Chondrocyte (in vitro differentiated cells): ENCODE data around the gene RMDN2. TPM values are rescaled to one million over a fixed set of nuclear protein-coding genes. Genes with fewer than 3 reads are reported as not detected.

Source experiments
- DNase-seq: peaks from one replicate; pipeline ENCODE4 v3.0.0; 2021; ENCODE audit warnings: mixed read lengths, low spot score
- H3K27ac Mint-ChIP-seq: one replicate; pipeline ENCODE4 v1.8.0; 2021; ENCODE audit warnings: mild to moderate bottlenecking, moderate library complexity, mixed read lengths; ENCODE audit not compliant: unreplicated experiment
- H3K27me3 Mint-ChIP-seq: 2 replicates; pipeline ENCODE4 v1.8.0; 2021; ENCODE audit warnings: low read depth, mixed read lengths
- H3K36me3 Mint-ChIP-seq: 2 replicates; pipeline ENCODE4 v1.8.0; 2021; ENCODE audit warnings: low read depth, mixed read lengths
- H3K4me1 Mint-ChIP-seq: 2 replicates; pipeline ENCODE4 v1.8.0; 2021; ENCODE audit warnings: low read depth, mild to moderate bottlenecking, mixed read lengths
- H3K4me3 Mint-ChIP-seq: one replicate; pipeline ENCODE4 v1.8.0; 2021; ENCODE audit warnings: mild to moderate bottlenecking, moderate library complexity, mixed read lengths; ENCODE audit not compliant: unreplicated experiment
- H3K9me3 Mint-ChIP-seq: 2 replicates; pipeline ENCODE4 v1.8.0; 2021; ENCODE audit warnings: low read depth, mixed read lengths
- total RNA-seq: library from RNA; stranded (reverse); gene quantifications from 3 replicates; pipeline ENCODE4 v1.2.1, GENCODE V29; 2021
- TF ChIP-seq, protein P1 (sequence below): fragments of 200-600 bp; sonication (generic); IDR thresholded peaks from 2 replicates; pipeline ENCODE4 v1.5.0; 2021; ENCODE audit warnings: antibody characterized with exemption, mild to moderate bottlenecking, moderate library complexity

RMDN2 gene
- total RNA-seq, 1 donor from 2014 or later: 8.1 TPM

DNA sequence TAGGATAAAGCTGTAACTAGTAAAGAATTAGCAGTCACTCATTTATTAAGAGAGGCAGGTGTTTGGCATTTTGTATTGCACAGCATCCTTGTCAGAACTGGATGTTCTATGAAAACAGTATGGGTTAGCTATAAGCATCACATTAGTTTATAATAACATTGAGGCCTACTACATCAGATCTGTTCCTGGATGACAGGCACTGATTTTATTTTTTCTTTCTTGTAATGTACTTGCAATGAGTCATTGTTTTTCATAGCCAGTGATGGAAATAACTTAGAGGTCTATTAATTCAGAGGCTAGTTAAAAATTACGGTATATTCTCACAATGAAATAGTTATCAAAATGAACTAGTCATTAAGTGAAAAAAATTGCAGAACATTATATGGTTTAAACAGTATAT, 13.0 kb upstream of the RMDN2 start:
- TF ChIP-seq, protein P1, sequence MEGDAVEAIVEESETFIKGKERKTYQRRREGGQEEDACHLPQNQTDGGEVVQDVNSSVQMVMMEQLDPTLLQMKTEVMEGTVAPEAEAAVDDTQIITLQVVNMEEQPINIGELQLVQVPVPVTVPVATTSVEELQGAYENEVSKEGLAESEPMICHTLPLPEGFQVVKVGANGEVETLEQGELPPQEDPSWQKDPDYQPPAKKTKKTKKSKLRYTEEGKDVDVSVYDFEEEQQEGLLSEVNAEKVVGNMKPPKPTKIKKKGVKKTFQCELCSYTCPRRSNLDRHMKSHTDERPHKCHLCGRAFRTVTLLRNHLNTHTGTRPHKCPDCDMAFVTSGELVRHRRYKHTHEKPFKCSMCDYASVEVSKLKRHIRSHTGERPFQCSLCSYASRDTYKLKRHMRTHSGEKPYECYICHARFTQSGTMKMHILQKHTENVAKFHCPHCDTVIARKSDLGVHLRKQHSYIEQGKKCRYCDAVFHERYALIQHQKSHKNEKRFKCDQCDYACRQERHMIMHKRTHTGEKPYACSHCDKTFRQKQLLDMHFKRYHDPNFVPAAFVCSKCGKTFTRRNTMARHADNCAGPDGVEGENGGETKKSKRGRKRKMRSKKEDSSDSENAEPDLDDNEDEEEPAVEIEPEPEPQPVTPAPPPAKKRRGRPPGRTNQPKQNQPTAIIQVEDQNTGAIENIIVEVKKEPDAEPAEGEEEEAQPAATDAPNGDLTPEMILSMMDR: no peak
- Mint-ChIP-seq H3K4me1 (peaks cover 23% of the 10 kb centered on the region), H3K36me3 (no peaks in the 10 kb centered on the region), H3K4me3 (no peak overlapping the region), H3K27ac (peak overlapping the region; percentile 70), H3K27me3 (no peaks in the 10 kb centered on the region), H3K9me3 (no peaks in the 10 kb centered on the region)
- no peak for DNase-seq

DNA sequence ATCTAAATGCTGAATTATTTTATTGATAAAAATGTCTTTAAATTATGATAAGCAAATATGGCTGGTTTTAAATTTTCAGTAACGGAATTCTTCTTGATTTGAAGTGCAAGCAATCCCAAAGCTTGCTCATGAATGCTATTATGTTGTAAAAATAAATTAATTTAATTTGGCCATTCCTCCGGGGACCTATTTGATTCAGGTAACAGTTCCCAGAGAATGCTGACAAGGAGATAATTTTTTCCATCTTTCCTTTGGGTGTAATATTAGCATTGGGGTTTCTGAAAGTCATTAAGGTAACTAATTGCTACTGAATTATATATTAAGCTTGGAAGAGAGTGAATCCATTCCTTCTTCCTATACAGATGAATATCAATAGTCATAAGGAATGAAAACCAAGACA, 12.5 kb upstream of the RMDN2 start:
- no peaks in the 10 kb centered on the region for H3K36me3 Mint-ChIP-seq
- TF ChIP-seq, protein P1: no peak
- no peaks in the 10 kb centered on the region for H3K27me3 Mint-ChIP-seq
- no peak for DNase-seq
- H3K9me3 Mint-ChIP-seq: no peaks in the 10 kb centered on the region
- peaks cover 26% of the 10 kb centered on the region for H3K4me1 Mint-ChIP-seq
- no peak overlapping the region for H3K27ac Mint-ChIP-seq
- no peak overlapping the region for H3K4me3 Mint-ChIP-seq

GRCh38 chr2:37914340-37914739, 10.7 kb upstream of the RMDN2 start:
- H3K27me3 Mint-ChIP-seq: no peaks in the 10 kb centered on the region
- H3K4me3 Mint-ChIP-seq: no peak overlapping the region
- TF ChIP-seq, protein P1: no peak
- peaks cover 28% of the 10 kb centered on the region for H3K4me1 Mint-ChIP-seq
- no peak for DNase-seq
- no peaks in the 10 kb centered on the region for H3K9me3 Mint-ChIP-seq
- no peaks in the 10 kb centered on the region for H3K36me3 Mint-ChIP-seq
- H3K27ac Mint-ChIP-seq: no peak overlapping the region

- no peaks in the 10 kb centered on the region for H3K9me3 Mint-ChIP-seq
- H3K4me3 Mint-ChIP-seq: no peak overlapping the region
- H3K36me3 Mint-ChIP-seq: no peaks in the 10 kb centered on the region
- DNase-seq: no peak
- TF ChIP-seq, protein P1: no peak
- H3K4me1 Mint-ChIP-seq: peaks cover 39% of the 10 kb centered on the region
- no peaks in the 10 kb centered on the region for H3K27me3 Mint-ChIP-seq
- no peak overlapping the region for H3K27ac Mint-ChIP-seq
Measured at GRCh38 chr2:37915773-37916172, 9.3 kb upstream of the RMDN2 start.

GRCh38 chr2:37916512-37917082, 8.5 kb upstream of the RMDN2 start:
- H3K36me3 Mint-ChIP-seq: no peaks in the 10 kb centered on the region
- peak overlapping the region; percentile 25 for H3K27ac Mint-ChIP-seq
- no peaks in the 10 kb centered on the region for H3K9me3 Mint-ChIP-seq
- H3K4me1 Mint-ChIP-seq: peaks cover 46% of the 10 kb centered on the region
- TF ChIP-seq, protein P1: no peak
- H3K27me3 Mint-ChIP-seq: no peaks in the 10 kb centered on the region
- H3K4me3 Mint-ChIP-seq: no peak overlapping the region
- DNase-seq: no peak
